HCT116 (cell line): Measurements from ENCODE around the gene PLD5. TPM values are rescaled to one million over a fixed set of nuclear protein-coding genes. Genes with fewer than 3 reads are reported as not detected.

Experiments used
- ATAC-seq: fragments of 200-7000 bp; cut with Tn5 transposase; 2 replicates; pipeline ENCODE4 v1.9.1; 2020; ENCODE audit warnings: mild to moderate bottlenecking, moderate library complexity
- BruUV-seq: library from RNA; stranded (reverse); fragments of 400-500 nt; replicated peaks from 2 replicates; lab custom pipeline; 2021; lab: Mats Ljungman, UMichigan
- CTCF ChIA-PET: fragments of 300-600 bp; sonication (Branson Sonifier 250); formaldehyde crosslinking; loops from one replicate; lab custom pipeline; 2021; ENCODE audit warnings: antibody characterized with exemption; lab: Charles Lee
- POLR2A ChIA-PET: fragments of 300-600, 350-600 bp; sonication (Branson Sonifier 250); formaldehyde crosslinking; loops from one replicate; lab custom pipeline; 2021; ENCODE audit warnings: antibody characterized with exemption; lab: Charles Lee
- RAD21 ChIA-PET, 2 experiments: fragments of 300-600 bp; sonication (Branson Sonifier 250); formaldehyde crosslinking; loops; one replicate each; lab custom pipeline; 2023; ENCODE audit warnings: low total read pairs in 2 of 2; ENCODE audit not compliant: uncharacterized antibody in 2 of 2, unreplicated experiment in 2 of 2, low non-redundant PET in 1 of 2; lab: Charles Lee
- DNase-seq: peaks from one replicate; pipeline ENCODE4 v3.0.0-alpha.2; 2010; ENCODE audit warnings: low read depth, low spot score
- H2AFZ ChIP-seq: fragments of 200-600 bp; shearing (Covaris generic), sonication (generic); 2 replicates; pipeline ENCODE4 v1.6.1; 2017; ENCODE audit warnings: low read depth, mixed run types, mixed read lengths, antibody characterized with exemption, low read length; ENCODE audit not compliant: poor library complexity, severe bottlenecking
- H3K27ac ChIP-seq: 2 replicates; pipeline ENCODE4 v1.5.1; 2012; ENCODE audit warnings: low read depth, low read length
- H3K27me3 ChIP-seq: fragments of 200-600 bp; sonication (generic); 2 replicates; pipeline ENCODE4 v1.6.1; 2016; ENCODE audit warnings: mixed run types, low read length, mixed read lengths; ENCODE audit not compliant: insufficient read depth
- H3K36me3 ChIP-seq, 2 experiments: fragments of 200-500 bp in 1 of 2; fragments of 200-600 bp in 1 of 2; sonication (Bioruptor generic) in 1 of 2; sonication (generic) in 1 of 2; 2 replicates each; pipeline versions ENCODE4 v1.5.1 to v1.6.1; 2014 to 2016; ENCODE audit warnings: low read length in 2 of 2, inconsistent platforms in 1 of 2, mixed read lengths in 1 of 2, mixed run types in 1 of 2; ENCODE audit not compliant: insufficient read depth in 2 of 2, control insufficient read depth in 1 of 2
- H3K4me1 ChIP-seq, 2 experiments: fragments of 200-600 bp in 1 of 2; sonication (generic) in 1 of 2; 2 replicates each; pipeline versions ENCODE4 v1.5.1 to v1.6.1; 2012 to 2017; ENCODE audit warnings: low read length in 2 of 2, inconsistent platforms in 1 of 2, mild to moderate bottlenecking in 1 of 2, mixed read lengths in 1 of 2, mixed run types in 1 of 2, moderate library complexity in 1 of 2; ENCODE audit not compliant: insufficient read depth in 2 of 2, control insufficient read depth in 1 of 2
- H3K4me2 ChIP-seq: fragments of 200-600 bp; sonication (generic); 2 replicates; pipeline ENCODE4 v1.6.1; 2017; ENCODE audit warnings: mixed run types, low read length, mixed read lengths
- H3K4me3 ChIP-seq, 2 experiments: fragments of 200-600 bp in 1 of 2; sonication (generic) in 1 of 2; replicated peaks in 1 of 2; 2 replicates each; pipeline ENCODE4 v1.5.1; 2011 to 2016; ENCODE audit warnings: low read length in 2 of 2, control low read depth in 1 of 2, low read depth in 1 of 2, mild to moderate bottlenecking in 1 of 2, mixed read lengths in 1 of 2, mixed run types in 1 of 2
- H3K79me2 ChIP-seq: fragments of 200-600 bp; sonication (generic); 2 replicates; pipeline ENCODE4 v1.6.1; 2017; ENCODE audit warnings: mild to moderate bottlenecking, mixed run types, low read length, moderate library complexity, mixed read lengths; ENCODE audit not compliant: insufficient read depth
- H3K9ac ChIP-seq: fragments of 200-600 bp; sonication (generic); 2 replicates; pipeline ENCODE4 v1.6.1; 2016; ENCODE audit warnings: low read length, mixed read lengths
- H3K9me2 ChIP-seq: fragments of 200-600 bp; sonication (generic), shearing (Covaris generic); 2 replicates; pipeline ENCODE4 v1.6.1; 2017; ENCODE audit warnings: mixed run types, mild to moderate bottlenecking, moderate library complexity; ENCODE audit not compliant: insufficient read depth
- H3K9me3 ChIP-seq, 2 experiments: fragments of 200-500 bp in 1 of 2; fragments of 200-600 bp in 1 of 2; sonication (Bioruptor generic) in 1 of 2; sonication (generic) in 1 of 2; 2 replicates each; pipeline ENCODE4 v1.6.1; 2014 to 2017; ENCODE audit warnings: low read length in 2 of 2, mixed read lengths in 2 of 2, inconsistent platforms in 1 of 2, low read depth in 1 of 2, mild to moderate bottlenecking in 1 of 2, mixed run types in 1 of 2, moderate library complexity in 1 of 2; ENCODE audit not compliant: control insufficient read depth in 1 of 2, insufficient read depth in 1 of 2
- H4K20me1 ChIP-seq: fragments of 200-600 bp; sonication (generic), shearing (Covaris generic); 2 replicates; pipeline ENCODE4 v1.6.1; 2017; ENCODE audit warnings: mixed run types, mild to moderate bottlenecking, moderate library complexity; ENCODE audit not compliant: insufficient read depth
- CBX3 ChIP-seq: IDR thresholded peaks from 2 replicates; pipeline ENCODE4 v1.6.1; 2012; ENCODE audit warnings: low read depth
- CTCF ChIP-seq, 3 experiments: fragments of 200-600 bp in 1 of 3; sonication (generic) in 1 of 3; IDR thresholded peaks in 2 of 3; conservative IDR thresholded peaks in 1 of 3; 2 replicates each; pipeline ENCODE4 v1.5.1; 2012 to 2017; ENCODE audit warnings: low read depth in 2 of 3, low read length in 2 of 3, antibody characterized with exemption in 1 of 3, borderline replicate concordance in 1 of 3, control low read depth in 1 of 3, mild to moderate bottlenecking in 1 of 3, mixed read lengths in 1 of 3, mixed run types in 1 of 3, moderate library complexity in 1 of 3; ENCODE audit not compliant: insufficient read depth in 1 of 3
- EGR1 ChIP-seq: IDR thresholded peaks from 2 replicates; pipeline ENCODE4 v1.6.1; 2012; ENCODE audit warnings: low read depth
- ELF1 ChIP-seq: IDR thresholded peaks from 2 replicates; pipeline ENCODE4 v1.6.1; 2012; ENCODE audit warnings: low read depth, borderline replicate concordance
- FOSL1 ChIP-seq: IDR thresholded peaks from 2 replicates; pipeline ENCODE4 v1.6.1; 2012; ENCODE audit warnings: low read depth
- MAX ChIP-seq: IDR thresholded peaks from 2 replicates; pipeline ENCODE4 v1.6.1; 2012
- POLR2AphosphoS5 ChIP-seq: IDR thresholded peaks from 2 replicates; pipeline ENCODE4 v1.6.1; 2011; ENCODE audit warnings: mild to moderate bottlenecking, low read depth, low read length, moderate library complexity
- RAD21 ChIP-seq: IDR thresholded peaks from 2 replicates; pipeline ENCODE4 v1.6.1; 2012; ENCODE audit warnings: low read depth, mild to moderate bottlenecking
- SP1 ChIP-seq: IDR thresholded peaks from 2 replicates; pipeline ENCODE4 v1.6.1; 2012; ENCODE audit warnings: low read depth
- SRF ChIP-seq: IDR thresholded peaks from 2 replicates; pipeline ENCODE4 v1.6.1; 2012; ENCODE audit warnings: low read depth
- ZNF274 ChIP-seq: fragments of 200-500 bp; sonication (Bioruptor generic); IDR thresholded peaks from 2 replicates; pipeline ENCODE4 v1.6.1; 2014; ENCODE audit warnings: mild to moderate bottlenecking, low read depth, low read length, inconsistent platforms
- intact Hi-C: fragments of 100-400 bp; cut with micrococcal nuclease; formaldehyde crosslinking; loops from 2 replicates; pipeline ENCODE4 v1.10.0; 2022
- total RNA-seq: library from RNA; stranded (reverse); gene quantifications from one replicate; pipeline ENCODE4 v1.2.1, GENCODE V29; 2021; ENCODE audit not compliant: unreplicated experiment

Gene PLD5
- total RNA-seq, 1 experiment from 2014 or later: not detected

- RAD21 ChIA-PET: no interaction called here
- TF ChIP-seq RAD21 (no peak), ELF1 (no peak), SP1 (no peak), CTCF (IDR thresholded peaks at IDR 0.05 in 2 of 3, conservative IDR thresholded peaks at IDR 0.05 in 1 of 3; ENCODE audit: borderline replicate concordance in 1 of 3, insufficient read depth in 1 of 3, low read depth in 2 of 3, low read length in 2 of 3) (no peak), POLR2AphosphoS5 (no peak), SRF (no peak), MAX (no peak), CBX3 (no peak), FOSL1 (no peak), EGR1 (no peak), ZNF274 (no peak)
- TF ChIP-seq, all 23 proteins: peak for 0
- Histone ChIP-seq H3K79me2 (no peaks in the 10 kb centered on the region), H3K36me3 (no peaks in the 10 kb centered on the region), H2AFZ (no peak overlapping the region), H3K9ac (no peak overlapping the region), H3K27me3 (no peaks in the 10 kb centered on the region), H3K27ac (no peak overlapping the region), H4K20me1 (no peaks in the 10 kb centered on the region), H3K4me2 (no peak overlapping the region), H3K9me3 (no peaks in the 10 kb centered on the region), H3K9me2 (no peaks in the 10 kb centered on the region), H3K4me1 (no peaks in the 10 kb centered on the region), H3K4me3 (no peak overlapping the region)
- no TSS peak for BruUV-seq
- ATAC-seq: no peak
- POLR2A ChIA-PET: no interaction called here
- intact Hi-C loops: no loop called here
- no peak for DNase-seq
- CTCF ChIA-PET: no interaction called here
Observed at GRCh38 chr1:242146652-242147051, 377.8 kb downstream of the PLD5 start.
